ENCODE measurements around the gene LRP2. TPM values are rescaled to one million over a fixed set of nuclear protein-coding genes. Genes with fewer than 3 reads are reported as not detected.

The LRP2 gene
- total and polyA plus RNA-seq, 2 experiments from 2014 or later: 0.68 to 2.7 TPM

- H3K27ac ChIP-seq (ENCODE audit: low read depth): no peak overlapping the region
- Mint-ChIP-seq H3K36me3 (ENCODE audit: low read depth) (no peaks in the 10 kb centered on the region), H3K4me3 (no peak overlapping the region), H3K9me3 (no peaks in the 10 kb centered on the region), H3K4me1 (no peaks in the 10 kb centered on the region), H3K27me3 (ENCODE audit: insufficient read depth, low read depth, poor library complexity) (peaks cover 2% of the 10 kb centered on the region), H3K27ac (no peak overlapping the region)
- H3K4me1 ChIP-seq (ENCODE audit: insufficient read depth): no peaks in the 10 kb centered on the region
- no peak overlapping the region for H3K4me2 ChIP-seq
- TF ChIP-seq ZNF331 (CRISPR knock-in tag; IDR thresholded peaks at IDR 0.05; ENCODE audit: low read depth) (no peak), ZNF114 (CRISPR knock-in tag; IDR thresholded peaks at IDR 0.05) (no peak), STAT1 (IDR thresholded peaks at IDR 0.05; ENCODE audit: unreplicated experiment) (no peak), ETS1 (IDR thresholded peaks at IDR 0.05) (no peak), JUNB (IDR thresholded peaks at IDR 0.05; ENCODE audit: unreplicated experiment) (no peak), POLR2AphosphoS5 (IDR thresholded peaks at IDR 0.05; ENCODE audit: low read depth) (no peak), EZH2 (IDR thresholded peaks at IDR 0.05; ENCODE audit: low read depth, unreplicated experiment) (no peak), ZNF462 (CRISPR knock-in tag; IDR thresholded peaks at IDR 0.05) (no peak), CREB1 (CRISPR knock-in tag; IDR thresholded peaks at IDR 0.05; ENCODE audit: low read depth) (no peak), NANOG (IDR thresholded peaks at IDR 0.05; ENCODE audit: borderline replicate concordance) (no peak), CTCF (conservative IDR thresholded peaks at IDR 0.05; ENCODE audit: low read depth in 2 of 2) (no peak), REST (IDR thresholded peaks at IDR 0.05; ENCODE audit: unreplicated experiment) (no peak), EZH2phosphoT487 (IDR thresholded peaks at IDR 0.05; ENCODE audit: unreplicated experiment) (no peak)
- H4K20me1 ChIP-seq (replicated peaks; ENCODE audit: insufficient read depth): no peaks in the 10 kb centered on the region
- no peaks in the 10 kb centered on the region for H3K79me2 ChIP-seq (replicated peaks; ENCODE audit: insufficient read depth)
- peak overlapping the region; percentile 69 for H2AFZ ChIP-seq
- no peak for DNase-seq (ENCODE audit: low spot score)
- no peaks in the 10 kb centered on the region for H3F3A ChIP-seq (replicated peaks; ENCODE audit: low read depth)
- no peak for ATAC-seq
- no peaks in the 10 kb centered on the region for H3K36me3 ChIP-seq (ENCODE audit: insufficient read depth)
- H3K4me3 ChIP-seq: no peak overlapping the region
- 0 out of 2 replicates have a peak, but pooled peaks cover 4% of the 10 kb centered on the region for H3K9me2 ChIP-seq (ENCODE audit: insufficient read depth)
- no peaks in the 10 kb centered on the region for H3K27me3 ChIP-seq (ENCODE audit: insufficient read depth)
Measured at GRCh38 chr2:169077674-169078240, 284.6 kb downstream of the LRP2 start.

Measured in GM23338 (cell line).